SK-N-DZ (cell line): Measurements from ENCODE around the gene ULK3.

ENCODE experiments used
- DNase-seq: peaks from one replicate; pipeline ENCODE4 v3.0.0-alpha.2; 2015; ENCODE audit warnings: low spot score

Gene ULK3

DNA sequence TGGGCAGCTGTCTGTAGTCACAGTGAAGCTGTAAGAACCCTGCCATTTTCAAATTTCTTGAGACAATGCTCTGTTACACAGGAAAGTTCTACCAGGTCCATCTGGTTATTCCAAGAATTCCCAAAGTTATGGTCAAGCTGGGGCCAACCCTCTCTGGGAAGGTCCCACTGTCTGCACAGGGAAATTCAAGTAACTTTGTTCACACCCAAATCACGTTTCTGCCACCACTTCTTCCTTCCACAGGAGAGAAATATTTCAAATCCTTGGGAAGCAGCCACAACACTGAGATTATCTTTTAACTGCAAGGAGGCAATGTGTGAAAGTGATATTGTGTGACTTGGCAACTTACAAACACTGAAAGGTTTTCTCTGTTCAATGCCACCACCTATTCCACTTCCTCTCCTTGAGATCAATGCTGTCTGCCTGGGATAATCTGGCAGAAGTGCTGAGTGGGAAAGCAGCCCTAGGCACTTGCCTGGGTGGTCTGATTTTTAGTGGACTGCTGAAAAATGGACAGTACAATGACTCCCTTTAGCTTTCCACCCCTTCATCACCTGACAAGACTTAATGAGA is 24.6 kb upstream of the ULK3 start:
- no peak for DNase-seq

GRCh38 chr15:74866090-74866489 is 23.1 kb upstream of the ULK3 start:
- no peak for DNase-seq

DNA sequence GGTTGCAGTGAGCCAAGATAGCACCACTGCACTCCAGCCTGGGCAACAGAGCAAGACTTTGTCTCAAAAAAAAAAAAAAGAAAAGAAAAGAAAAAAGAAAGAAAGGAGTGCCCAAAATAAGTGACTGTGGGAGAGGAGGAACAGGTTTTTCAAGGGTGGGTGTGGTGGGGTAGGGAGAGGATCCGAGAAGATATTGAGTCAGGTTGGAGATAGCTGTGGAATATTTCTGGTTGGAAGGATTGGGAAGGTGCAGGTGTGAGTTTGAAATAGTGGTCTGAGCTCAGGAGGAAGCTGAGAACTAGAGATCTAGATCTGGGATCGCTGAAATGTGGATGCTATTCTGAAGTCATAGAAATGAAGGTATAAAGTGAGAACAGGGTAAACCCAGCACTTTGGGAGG is 22.4 kb upstream of the ULK3 start:
- DNase-seq = no peak

DNA sequence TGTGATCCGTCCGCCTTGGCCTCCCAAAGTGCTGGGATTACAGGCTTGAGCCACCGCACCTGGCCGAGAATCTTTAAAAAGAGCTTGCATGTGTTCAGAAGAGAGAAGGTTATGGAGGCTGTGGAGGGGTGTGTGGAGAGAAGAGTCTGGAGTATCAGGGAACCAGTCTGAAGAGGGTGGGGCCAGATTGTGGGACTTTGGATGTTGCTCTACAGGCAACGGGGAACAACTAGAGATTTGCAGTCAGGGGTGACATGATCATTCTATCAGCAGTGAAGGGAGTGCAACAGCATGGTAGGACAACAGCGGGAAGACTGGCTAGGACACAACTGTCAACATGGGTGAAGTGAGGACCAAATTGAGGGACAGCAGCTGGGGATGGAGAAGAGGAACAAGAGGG is 21.3 kb upstream of the ULK3 start:
- no peak for DNase-seq

- DNase-seq = no peak
These were observed 20.5 kb upstream of the ULK3 start for GRCh38 chr15:74863239-74864056.

GRCh38 chr15:74858369-74858740 is 15.4 kb upstream of the ULK3 start:
- DNase-seq = no peak

DNA sequence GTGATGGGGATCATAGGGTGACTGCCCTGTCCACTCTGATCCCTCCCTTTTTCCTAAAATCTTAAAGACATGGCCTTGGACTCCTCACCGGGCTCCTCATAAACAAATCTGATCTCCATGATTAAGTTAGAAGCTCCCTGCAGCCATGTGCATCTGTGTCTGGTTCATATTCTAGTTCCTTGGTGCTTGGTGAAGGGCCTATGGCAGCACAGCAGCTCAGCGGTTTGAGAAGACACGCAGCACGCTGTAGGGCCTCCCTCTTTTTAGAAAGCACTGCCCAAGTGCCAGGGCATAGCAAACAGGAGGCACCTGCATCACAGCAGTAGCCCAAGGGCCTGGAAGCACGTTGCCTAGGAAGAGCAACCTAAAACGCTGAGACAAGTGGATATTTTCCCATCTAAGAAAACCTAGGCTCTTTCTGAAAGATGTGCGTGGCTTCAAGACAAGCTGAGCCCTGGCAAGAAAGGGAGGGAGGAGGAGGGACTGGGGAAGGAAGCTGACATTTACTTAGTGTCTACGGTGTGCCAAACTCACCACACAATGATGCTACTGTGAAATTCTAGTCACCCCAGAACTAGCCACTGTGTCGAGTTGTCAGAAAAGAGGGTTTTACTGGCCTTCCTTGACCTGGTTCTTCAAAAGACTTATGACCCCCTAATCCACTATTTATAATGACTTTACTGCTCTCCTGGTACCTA is 14.9 kb upstream of the ULK3 start:
- DNase-seq = peak; percentile 63

GRCh38 chr15:74857082-74857655 is 14.2 kb upstream of the ULK3 start:
- no peak for DNase-seq

- DNase-seq = no peak
These were observed 13.6 kb upstream of the ULK3 start for GRCh38 chr15:74856537-74856936.

DNA sequence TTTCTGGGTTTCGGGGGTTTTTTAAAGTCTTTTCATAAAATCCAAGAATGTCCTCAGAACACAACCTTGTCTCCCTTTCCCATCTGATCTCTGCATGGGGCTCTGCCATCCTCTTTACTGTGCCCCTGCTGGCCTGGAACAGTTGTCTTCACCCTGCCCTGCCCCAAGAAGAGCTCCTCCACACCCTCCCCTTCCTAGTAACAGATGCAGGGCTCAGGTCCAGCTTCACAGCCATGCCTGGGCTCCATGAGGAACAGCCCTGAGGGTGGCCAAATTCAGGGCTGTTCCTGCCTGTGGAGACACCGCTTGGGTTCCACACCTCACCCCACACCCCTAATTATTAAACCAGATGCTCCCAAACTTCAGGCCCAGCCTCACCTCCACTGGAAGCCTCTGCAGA is 12.9 kb upstream of the ULK3 start:
- DNase-seq = no peak

DNA sequence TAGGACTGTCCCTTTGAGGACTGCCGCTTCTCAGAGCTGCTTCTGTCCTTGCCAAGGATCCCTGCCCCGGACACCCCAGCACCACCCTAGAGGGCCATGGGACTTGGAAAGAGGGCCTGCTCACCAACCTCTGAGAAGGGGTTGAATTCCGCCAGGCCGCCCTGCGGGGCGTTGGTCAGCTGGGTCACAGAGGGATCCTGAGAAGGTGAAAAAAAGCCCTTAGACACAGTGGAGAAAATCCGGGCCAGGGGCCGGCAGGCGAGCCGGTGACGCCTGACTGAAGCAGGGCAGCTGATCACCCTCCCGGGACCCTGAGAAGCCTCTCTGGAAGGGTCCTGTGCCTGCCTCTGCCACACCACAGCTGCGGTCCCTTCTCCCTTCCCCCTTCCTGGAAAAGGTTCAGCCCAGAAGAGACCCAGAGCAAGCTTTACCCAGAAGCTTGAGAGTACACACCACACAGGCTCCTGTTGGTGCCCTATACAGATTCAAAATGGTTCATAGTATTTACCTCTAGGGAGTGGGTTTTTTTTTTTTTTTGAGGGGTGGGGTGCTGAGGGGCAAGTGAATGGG is 11.6 kb upstream of the ULK3 start:
- no peak for DNase-seq

DNA sequence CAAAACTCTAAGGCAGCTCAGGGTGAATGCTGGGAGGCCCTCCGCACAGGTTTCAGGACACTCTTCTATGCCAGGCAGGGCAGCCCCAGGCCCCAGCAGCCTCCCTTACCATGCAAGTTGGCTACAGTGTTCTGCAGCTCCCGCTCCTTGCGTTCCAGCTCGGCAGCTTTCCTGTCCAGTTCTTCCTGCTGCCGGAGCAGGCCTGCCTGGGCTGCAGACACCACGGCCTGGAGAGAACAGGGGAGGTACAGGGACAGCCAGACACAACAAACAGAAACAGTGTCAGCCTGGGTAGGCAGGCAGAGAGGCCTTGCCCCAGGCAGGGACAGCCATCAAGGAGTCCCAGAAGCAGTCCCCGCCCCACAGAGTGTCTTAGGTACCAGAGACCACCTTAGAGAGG is 9.0 kb upstream of the ULK3 start:
- DNase-seq = no peak

GRCh38 chr15:74850393-74850792 is 7.4 kb upstream of the ULK3 start:
- DNase-seq = no peak

DNA sequence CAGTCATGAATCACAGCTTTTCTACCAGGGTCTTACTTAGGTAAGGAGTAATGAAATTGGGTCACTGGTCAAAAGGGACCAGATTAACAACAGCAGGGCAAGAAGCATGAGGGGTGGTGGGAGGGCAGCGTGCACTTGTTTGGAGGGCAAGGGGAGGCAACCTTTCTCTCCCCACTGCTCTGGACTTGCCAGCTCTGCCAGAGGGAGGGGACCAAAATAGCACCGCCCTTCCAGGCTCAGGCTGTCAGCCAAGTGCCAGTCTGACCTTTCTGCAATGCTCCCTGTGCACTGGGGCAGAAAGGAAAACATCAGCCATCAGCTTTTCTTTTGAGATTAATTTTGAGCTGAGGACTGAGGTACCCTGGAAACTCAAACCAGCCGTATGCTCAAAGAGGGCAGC is 4.5 kb upstream of the ULK3 start:
- DNase-seq = no peak

DNA sequence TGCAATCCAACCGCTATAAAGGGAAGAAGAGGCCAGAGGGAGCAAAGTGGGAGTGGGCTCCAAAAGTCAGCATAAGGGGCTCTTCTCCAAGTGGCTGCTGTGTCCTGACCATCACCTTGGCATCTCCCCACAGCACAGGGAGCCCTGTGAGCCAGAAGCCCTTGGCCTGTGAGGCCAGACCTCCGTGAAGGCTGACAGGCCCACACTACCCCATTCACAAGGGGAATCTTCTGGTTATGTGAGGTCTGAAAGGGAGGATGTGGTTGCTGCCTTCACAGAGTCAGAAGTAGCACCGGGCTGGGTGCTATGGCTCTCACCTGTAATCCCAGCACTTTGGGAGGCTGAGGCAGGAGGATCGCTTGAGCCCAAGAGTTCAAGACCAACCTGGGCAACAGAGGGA is 2.6 kb upstream of the ULK3 start:
- no peak for DNase-seq

- DNase-seq = no peak
These were observed 2.2 kb upstream of the ULK3 start for GRCh38 chr15:74845208-74845568.

GRCh38 chr15:74844319-74845207 is 1.6 kb upstream of the ULK3 start:
- DNase-seq = no peak

DNA sequence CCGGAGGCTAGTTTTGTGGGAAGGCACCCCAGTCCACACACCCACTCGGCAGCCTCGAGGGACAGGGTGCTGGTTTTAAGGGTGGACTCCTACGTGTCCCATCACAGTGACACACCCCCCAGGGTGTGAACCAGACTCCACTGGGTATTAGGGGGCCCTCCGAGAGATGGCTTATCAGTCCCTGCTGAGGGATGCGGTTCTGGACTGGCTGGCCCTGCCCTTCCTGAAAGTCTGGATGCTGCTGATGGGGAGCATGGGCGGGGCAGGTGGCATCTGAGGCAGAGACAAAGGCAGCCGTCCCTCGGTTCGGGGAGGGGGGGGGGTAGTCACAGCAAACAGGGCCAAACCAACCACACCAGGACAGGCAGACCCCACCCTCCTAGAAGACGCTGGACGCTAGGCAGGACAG is 939 bp upstream of the ULK3 start:
- no peak for DNase-seq

- DNase-seq = no peak
These were observed 481 bp upstream of the ULK3 start for GRCh38 chr15:74843445-74843828.

DNA sequence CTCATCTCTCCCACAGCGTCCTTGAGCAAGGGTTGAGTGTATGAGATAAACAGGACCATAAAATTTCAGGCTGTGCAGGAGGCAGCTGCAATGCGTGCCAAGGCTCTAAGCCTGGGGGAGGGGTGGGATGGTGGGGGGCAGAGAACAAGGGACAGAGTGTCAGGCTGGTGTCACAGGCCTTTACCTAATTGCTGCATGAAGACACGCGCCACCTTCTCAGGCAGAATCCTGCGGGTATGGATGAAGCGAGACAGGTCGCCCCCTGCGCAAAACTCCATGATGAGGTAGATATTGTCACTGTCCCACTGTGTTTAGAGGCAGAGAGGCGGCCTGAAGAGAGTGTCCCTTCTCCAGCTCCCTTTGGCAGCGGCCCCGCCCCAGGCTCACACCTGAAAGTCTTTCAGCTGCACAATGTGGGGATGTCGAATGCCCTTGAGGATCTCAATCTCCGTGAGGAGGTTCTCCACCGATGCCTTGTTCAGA is 1.0 kb downstream of the ULK3 start:
- no peak for DNase-seq
